NCI-H2029 (cell line): ENCODE results near the gene TOP3B.
A peak's percentile ranks its signal among the peaks of the same experiment; 100 is the strongest.

ENCODE experiments used
- DNase-seq: peaks from one replicate; lab custom pipeline; 2025; lab: John Stamatoyannopoulos, UW

Gene TOP3B, protein sequence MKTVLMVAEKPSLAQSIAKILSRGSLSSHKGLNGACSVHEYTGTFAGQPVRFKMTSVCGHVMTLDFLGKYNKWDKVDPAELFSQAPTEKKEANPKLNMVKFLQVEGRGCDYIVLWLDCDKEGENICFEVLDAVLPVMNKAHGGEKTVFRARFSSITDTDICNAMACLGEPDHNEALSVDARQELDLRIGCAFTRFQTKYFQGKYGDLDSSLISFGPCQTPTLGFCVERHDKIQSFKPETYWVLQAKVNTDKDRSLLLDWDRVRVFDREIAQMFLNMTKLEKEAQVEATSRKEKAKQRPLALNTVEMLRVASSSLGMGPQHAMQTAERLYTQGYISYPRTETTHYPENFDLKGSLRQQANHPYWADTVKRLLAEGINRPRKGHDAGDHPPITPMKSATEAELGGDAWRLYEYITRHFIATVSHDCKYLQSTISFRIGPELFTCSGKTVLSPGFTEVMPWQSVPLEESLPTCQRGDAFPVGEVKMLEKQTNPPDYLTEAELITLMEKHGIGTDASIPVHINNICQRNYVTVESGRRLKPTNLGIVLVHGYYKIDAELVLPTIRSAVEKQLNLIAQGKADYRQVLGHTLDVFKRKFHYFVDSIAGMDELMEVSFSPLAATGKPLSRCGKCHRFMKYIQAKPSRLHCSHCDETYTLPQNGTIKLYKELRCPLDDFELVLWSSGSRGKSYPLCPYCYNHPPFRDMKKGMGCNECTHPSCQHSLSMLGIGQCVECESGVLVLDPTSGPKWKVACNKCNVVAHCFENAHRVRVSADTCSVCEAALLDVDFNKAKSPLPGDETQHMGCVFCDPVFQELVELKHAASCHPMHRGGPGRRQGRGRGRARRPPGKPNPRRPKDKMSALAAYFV

DNA sequence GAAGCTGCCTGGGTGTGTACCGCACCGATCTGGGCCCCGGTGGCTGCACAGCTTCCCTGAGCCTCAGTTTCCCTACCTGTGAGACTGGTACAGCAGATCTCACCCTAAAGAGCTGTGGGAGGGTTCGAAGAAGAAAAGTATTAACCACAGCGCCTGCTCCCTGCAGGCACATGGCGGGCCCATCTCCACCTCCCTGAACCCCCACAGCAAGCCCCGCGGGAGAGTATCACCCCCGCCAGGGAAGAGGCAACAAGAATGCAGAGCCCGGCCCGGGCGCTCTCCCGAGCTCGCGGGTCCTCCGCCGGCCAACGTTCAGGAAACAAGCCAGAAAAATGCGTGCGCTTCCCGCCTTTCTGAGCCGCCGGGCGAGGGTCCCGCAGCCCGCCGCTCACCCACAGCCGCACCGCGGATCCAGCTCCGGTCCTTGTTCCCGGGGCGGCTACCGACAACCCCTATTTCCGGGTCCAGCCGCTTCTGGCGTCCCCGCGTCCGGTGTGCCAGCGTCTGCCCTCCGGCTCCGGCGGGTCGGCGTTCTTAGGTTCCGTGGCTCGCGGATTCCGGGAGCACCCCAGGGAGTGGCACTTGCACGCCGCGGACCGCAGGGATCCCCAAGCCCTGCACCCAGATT, at the start of gene TOP3B:
Gene TOP3B, minus strand, starts transcription at position 450 of the 628 bp plus-strand sequence. CDS start 7,078 bp downstream, outside the sequence.
- DNase-seq = peak; percentile 49

DNA sequence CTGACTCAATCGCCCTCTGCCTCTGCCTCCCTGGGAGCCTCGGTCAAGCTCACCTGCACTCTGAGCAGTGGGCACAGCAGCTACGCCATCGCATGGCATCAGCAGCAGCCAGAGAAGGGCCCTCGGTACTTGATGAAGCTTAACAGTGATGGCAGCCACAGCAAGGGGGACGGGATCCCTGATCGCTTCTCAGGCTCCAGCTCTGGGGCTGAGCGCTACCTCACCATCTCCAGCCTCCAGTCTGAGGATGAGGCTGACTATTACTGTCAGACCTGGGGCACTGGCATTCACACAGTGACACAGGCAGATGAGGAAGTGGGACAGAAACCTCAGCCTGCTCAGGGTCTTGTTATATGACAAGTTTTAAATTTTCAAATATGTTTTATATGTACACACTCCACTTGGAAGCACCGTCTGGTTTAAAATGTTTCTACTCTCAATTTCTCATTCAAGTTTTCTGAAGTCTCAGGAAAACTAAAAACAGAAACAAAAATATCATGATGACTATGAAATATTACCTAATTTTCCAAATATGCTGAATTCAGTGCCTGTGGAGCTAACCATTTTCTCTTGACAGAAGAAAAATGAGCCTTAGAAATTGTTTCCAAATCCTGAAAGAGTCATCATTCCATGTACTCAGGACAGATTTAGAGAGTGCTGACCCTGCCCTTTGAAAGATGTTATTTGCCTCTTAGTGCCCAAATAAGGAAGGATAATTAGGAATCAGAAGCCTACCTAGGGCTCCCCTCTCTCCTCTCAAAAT, 48.8 kb upstream of the TOP3B start:
- DNase-seq = no peak

DNA sequence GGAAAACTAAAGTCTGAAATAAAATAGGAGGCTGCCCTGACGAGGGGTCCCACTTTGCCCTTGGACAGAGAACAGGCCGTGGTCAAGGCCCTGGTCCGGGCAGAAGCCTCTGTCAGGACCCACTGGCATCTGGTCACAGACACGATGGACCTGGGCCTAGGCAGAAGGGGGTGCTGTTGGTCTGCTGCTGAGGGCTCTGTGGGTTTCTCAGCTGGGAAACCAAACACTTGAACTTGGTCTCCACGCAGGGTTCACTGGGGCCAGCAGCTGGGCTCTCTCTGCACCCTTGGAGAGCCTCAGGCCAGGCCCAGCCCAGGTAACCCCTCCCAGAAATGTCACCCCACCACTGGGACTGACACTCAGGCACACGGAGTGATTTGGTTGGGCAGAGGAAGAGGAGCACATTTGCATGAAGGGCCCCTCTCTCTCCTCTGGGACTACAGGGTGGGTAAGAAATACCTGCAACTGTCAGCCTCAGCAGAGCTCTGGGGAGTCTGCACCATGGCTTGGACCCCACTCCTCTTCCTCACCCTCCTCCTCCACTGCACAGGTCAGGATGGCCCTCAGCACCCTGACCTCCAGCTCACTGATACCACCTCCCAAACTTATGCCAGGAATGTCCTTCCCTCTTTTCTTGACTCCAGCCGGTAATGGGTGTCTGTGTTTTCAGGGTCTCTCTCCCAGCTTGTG, 48.1 kb upstream of the TOP3B start:
- no peak for DNase-seq

DNA sequence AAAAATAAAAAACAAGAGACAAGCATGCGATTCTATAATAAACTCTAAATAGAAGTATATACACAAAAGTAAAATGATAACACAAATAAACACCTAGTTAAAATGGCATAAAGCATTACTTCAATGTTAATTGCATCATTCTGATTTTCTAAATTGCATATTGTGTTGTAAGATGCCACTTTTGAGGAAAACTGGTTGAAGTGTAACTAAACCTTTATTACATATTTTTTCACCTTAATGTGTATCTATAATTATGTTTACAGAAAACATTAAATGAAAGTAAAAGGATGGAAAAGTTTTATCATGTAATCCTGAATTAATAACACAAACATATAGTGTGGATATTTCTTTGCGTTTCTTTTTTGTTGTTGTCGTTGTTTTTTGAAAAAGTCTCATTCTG, 45.4 kb upstream of the TOP3B start:
- no peak for DNase-seq

DNA sequence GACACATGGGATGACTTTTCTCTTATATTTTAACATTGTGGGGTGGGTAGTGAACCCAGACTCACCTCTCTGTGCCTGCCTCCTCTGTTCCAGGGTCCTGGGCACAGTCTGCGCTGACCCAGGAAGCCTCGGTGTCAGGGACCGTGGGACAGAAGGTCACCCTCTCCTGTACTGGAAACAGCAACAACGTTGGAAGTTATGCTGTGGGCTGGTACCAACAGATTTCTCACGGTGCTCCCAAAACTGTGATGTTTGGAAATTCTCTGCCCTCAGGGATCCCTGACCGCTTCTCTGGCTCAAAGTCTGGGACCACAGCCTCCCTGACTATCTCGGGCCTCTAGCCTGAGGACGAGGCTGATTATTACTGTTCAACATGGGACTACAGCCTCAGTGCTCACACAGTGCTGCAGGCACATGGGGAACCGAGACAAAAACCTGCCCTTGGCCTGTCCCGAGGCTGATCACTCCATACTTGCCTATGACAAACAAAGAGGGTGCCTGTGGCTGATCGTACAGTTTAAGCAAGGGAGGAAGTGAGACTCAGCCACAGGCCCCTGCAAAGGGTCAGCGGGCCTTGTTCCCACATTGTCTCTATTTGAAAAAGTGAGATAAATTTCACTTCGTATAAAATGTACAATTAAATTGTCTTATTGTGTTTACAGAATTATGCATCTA, 43.7 kb upstream of the TOP3B start:
- no peak for DNase-seq

DNA sequence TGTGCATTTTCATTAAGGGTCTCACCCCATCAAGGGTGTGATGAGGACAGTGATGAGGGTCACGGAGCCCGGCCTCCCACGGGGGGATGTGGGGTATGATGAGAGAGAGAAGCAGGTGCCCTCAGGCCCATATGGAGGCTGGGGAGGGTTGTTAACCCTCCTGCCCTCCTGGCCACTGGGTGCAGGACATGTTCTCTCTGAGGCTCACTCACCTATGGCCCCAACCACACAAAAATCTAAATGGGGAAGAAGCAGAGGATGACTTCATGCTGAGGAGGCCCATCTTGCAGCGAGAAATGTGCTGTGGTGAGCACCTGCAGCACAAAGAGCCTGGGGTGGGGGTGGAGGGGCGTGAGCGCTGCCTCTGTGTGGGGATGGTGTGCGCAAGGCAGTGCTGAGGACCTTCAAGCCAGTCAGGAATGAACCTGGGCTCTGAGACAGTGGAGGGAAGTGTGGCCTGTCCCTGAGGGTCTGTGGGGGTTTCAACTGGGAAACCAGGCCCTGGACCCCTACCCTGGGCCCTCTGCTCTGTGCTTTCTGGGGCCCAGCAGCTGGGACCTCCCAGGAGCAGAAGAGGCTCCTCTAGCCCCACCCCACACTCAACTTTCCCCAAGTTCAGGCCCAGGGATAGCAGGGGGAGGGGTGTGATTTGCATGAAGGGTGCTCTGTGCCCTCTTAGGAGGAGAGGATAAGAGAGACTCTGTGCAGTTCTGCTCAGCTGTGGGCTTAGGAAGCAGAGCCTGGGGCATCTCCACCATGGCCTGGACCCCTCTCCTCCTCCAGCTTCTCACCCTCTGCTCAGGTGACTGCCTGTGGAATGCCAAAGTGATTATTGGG, 43.0 kb upstream of the TOP3B start:
- DNase-seq = no peak

DNA sequence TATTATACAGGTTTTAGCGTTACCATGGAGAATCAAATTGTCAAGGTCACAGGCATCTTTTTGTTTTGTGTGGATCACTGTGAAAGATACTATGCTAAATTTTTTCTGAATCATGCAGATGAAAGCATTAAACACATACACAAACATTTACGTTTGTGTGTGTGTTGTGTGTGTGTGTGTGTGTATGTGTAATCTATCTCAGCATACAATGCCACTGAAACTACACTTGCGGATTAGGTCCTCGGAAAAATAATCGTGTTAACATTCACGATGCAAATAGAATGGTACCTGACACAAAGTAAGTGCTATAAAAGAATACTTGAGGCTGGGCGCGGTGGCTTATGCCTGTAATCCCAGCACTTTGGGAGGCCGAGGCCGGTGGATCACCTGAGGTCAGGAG, 41.9 kb upstream of the TOP3B start:
- no peak for DNase-seq

DNA sequence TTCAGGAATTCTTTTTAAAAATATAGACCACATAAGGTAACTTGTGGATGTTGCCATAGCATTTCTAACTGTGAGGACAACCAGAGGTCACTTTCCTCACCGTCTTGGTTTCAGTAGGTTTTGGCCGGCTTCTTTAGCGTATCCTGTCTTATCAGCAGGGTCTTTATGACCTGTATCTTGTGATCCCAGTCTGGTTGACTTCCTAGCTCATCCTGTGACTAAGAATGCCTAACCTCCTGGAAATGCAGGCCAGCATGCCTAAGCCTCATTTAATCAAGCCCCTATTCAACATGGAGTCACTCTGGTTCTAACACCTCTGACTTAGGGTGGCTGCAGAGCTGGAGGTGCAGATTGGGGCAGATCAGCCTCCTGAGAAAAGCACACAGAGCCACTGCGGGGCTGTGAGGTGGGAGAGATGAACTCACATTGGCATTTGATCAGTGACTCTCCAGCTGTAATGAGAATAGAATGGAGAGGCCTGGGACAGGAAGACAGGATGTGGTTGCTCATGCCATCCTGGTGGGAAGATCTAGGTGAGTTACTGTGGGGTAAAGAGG, 41.1 kb upstream of the TOP3B start:
- DNase-seq = no peak

DNA sequence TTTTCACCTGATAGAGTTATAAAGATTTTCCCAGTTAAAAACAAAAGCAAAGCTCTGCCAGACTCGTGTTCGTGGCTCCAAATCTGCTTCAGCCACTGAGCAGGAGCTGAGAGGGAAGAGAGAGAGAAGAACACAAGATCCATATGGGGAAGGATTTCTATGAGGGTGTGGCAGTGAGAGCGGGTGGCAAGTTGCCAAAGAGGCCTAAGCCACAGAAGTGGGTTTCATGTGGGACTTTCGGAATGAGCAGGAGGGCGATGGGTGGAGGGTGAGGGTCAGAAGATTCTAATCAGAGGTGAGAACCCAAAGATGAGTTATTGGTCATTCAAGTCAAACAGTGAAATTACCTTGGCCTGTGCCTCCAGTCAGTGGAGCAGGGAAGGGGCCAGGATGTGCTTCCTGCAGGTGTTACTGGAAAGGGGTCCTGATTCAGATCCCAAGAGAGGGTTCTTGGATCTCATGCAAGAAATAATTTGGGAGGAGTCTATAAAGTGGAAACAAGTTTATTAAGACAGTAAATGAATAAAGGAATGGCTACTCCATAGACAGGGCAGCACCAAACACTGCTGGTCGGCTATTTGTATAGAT, 40.5 kb upstream of the TOP3B start:
- DNase-seq = no peak

DNA sequence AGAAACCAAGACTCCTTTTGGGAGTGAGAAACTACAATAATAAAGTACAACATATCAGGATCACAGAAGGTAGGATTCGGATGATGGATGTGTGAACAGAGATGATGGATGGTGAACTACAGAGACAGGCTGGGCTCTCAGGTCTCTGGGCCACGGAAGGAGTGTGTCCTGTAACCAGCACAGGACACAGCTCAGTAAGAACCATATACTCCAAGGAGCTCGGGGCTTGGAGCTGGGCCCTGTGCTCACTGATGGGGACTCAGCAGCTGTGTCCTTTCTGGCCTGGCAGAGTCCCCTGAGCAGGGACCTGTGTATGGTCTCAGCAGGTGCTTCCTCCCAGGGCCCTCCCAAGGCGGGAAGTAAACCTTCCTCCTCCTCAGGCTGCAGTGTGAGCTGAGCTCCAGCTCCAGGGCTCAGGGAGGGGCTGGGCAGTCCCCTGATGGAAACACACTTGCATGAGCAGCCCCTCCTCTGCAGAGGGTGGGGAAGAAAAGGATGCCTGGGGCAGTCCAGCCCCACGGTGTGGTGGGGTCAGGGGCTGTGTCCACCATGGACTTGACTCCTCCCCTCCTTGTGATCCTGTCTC, 39.8 kb upstream of the TOP3B start:
- DNase-seq = no peak

DNA sequence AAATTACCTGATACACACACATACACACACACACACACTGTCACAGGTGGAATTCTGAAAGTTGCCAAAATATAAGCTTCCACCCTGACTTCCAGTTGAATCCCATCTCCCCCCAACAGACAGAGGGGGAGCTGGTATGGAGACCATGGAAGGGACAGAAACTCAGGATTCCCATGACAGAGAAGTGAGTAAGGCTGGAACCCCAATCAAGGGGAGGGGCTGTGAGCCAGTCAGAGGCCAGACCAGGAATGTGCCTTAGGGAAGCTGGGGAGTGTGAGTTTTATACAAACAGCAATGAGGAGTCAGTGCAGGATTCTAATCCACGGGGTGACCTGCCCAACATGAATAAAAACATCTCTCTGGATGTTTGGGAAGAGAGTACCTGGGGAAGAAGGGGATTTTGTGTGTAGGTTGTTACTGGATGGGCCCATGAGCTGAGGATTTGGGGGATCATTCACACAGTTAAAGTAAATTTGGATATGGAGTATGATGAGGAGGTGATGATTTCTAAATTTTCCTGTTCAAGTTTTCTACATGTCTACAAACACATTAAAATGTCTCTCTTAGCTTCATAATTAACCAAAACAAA, 38.7 kb upstream of the TOP3B start:
- DNase-seq = no peak

DNA sequence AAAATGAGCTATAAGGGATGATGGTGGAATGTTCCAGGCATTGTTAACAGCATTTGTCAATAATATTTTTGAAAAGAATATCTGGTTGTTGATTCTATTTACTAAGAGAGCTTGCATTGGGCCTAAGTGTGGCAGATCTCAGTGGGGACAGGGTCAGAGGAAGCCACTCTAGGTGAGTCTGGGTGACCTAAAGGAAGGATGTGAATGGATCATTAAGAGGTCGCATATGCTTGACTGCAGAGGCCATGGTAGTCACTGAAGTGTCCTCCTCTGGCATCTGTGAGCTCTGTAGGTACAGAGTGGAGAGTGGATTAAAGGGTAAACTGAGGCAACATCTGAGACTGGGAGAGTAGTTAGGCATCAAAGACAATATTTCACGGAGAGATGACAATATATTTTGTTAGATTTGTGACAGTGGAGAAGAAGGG, 37.9 kb upstream of the TOP3B start:
- DNase-seq = no peak

DNA sequence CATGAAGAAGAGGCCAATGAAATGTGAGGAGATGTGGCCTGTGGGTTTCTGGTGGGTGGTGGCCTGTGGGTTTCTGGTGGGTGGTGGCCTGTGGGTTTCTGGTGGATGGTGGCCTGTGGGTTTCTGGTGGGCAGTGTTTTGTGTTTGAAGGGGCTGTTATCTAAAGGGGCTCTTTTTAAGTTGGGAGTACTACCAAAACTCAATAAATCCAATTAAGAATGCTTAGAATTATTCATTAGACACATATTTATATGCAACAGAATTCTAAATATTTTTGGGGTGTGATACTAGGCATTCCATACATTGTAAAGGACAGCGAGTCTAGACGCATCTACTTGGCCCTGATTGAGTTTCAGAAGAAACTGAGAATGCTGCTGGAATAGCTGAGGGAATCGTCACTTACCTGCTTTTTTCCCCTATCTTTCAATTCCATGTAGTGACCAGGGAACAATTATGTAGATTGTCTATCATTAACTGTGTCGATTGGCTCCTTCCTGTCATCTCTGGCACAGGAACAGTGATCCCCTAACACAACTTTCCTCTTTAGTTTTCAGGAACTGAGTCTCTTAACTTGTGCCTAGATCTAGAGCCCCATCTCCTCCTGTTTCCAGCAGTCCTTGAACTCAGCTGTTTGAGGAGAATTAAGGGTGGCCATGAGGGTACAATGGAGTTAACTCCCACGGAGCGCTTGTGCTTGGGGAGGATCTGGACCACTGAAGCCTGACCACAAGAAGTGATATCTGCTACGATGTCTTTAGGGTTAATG, 37.3 kb upstream of the TOP3B start:
- no peak for DNase-seq

DNA sequence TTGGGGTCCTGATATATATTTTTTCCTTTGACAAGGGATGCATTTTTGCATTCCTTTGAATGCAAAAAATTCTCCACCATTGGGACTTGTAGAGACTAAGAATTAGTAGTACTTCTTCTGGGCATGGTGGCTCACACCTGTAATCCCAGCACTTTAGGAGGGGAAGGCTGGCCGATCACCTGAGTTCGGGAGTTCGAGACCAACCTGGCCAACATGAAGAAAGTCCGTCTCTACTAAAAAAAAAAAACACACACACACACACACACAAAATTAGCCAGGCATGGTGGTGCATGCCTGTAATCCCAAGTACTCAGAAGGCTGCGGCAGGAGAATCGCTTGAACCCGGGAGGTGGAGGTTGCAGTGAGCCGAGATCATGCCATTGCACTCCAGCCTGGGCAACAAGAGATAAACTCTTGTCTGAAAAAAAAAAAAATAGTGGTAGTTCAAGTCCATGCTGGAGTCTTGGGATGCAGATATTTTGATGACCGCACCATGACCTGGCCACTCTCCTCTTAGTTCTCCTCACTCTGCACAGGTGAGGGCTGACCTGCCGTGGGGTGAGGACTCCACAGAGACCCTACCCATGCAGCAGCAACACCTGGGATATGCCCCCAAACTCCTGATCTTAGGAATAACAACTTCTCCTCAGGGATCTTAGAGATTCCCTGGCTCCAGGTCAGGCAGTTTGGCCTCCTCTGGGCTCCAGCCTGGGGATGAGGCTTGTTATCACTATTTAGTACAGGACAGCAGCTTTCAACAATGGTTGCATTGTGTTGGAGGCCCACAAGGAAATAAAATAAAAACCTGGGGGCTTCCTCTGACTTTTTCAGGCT, 36.5 kb upstream of the TOP3B start:
- DNase-seq = no peak

DNA sequence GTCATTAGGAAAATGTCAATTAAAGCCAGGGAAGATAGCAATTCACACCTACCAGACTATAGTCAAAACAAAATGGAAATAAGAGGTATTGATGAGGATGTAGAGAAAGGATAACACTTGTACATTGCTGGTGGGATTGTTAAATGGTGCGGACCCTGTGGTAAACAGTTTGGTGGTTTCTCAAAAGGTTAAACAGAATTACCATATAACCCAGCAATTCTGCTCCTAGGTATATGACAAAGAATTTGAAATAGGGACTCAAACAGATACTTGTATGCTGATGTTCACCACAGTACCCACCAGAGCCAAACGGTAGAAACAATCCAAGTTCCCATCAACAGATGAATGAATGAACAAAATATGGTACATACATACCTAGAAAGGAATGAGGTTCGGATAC, 33.0 kb upstream of the TOP3B start:
- DNase-seq = no peak

DNA sequence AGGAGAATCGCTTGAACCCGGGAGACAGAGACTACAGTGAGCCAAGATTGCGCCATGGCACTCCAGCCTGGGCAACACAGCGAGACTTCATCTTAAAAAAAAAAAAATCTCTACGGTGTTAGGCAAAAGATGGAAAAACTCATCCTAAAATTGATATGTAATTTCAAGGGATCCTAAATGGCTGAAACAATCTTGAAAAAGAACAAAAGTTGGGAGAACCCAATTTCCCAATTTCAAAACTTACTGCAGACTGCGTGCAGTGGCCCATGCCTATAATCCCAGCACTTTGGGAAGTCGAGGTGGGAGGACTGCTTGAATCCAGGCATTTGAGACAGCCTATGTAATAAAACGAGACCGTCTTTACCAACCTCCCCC, 31.7 kb upstream of the TOP3B start:
- no peak for DNase-seq
